NCI-H446 treated with DMSO at 0.1 percent for 48 hours (cell line): ENCODE results near the gene PKD1L1.
"Not testable (repeated sequence)": the region's sequence is repeated elsewhere in the genome, so short reads cannot be mapped to it uniquely, and the experiment has no call there.

ENCODE experiments used
- DNase-seq: peaks from one replicate; lab custom pipeline; 2025; lab: John Stamatoyannopoulos, UW

PKD1L1 gene

GRCh38 chr7:47765373-47765979 is 182.8 kb downstream of the PKD1L1 start:
- no peak for DNase-seq

GRCh38 chr7:47764746-47765145 is 183.5 kb downstream of the PKD1L1 start:
- no peak for DNase-seq

GRCh38 chr7:47763063-47763974 is 184.9 kb downstream of the PKD1L1 start:
- DNase-seq = no peak

- DNase-seq = no peak
Measured at GRCh38 chr7:47762746-47763062, 185.6 kb downstream of the PKD1L1 start.

- DNase-seq = no peak
Measured at GRCh38 chr7:47762207-47762606, 186.1 kb downstream of the PKD1L1 start.

GRCh38 chr7:47759056-47759706 is 189.1 kb downstream of the PKD1L1 start:
- DNase-seq = no peak

- no peak for DNase-seq
Measured at GRCh38 chr7:47758546-47758945, 189.7 kb downstream of the PKD1L1 start.

GRCh38 chr7:47757921-47758411 is 190.3 kb downstream of the PKD1L1 start:
- DNase-seq = no peak

- no peak for DNase-seq
Measured at GRCh38 chr7:47756636-47757035, 191.6 kb downstream of the PKD1L1 start.

- no peak for DNase-seq
Measured at GRCh38 chr7:47755248-47755647, 193.0 kb downstream of the PKD1L1 start.

GRCh38 chr7:47751724-47752123 is 196.5 kb downstream of the PKD1L1 start:
- not testable (repeated sequence) for DNase-seq

GRCh38 chr7:47751043-47751442 is 197.2 kb downstream of the PKD1L1 start:
- no peak for DNase-seq

- DNase-seq = no peak
Measured at GRCh38 chr7:47748041-47748440, 200.2 kb downstream of the PKD1L1 start.

GRCh38 chr7:47747160-47747559 is 201.1 kb downstream of the PKD1L1 start:
- no peak for DNase-seq

- no peak for DNase-seq
Measured at GRCh38 chr7:47746468-47746867, 201.8 kb downstream of the PKD1L1 start.

GRCh38 chr7:47744883-47745282 is 203.4 kb downstream of the PKD1L1 start:
- DNase-seq = no peak

GRCh38 chr7:47743965-47744591 is 204.2 kb downstream of the PKD1L1 start:
- DNase-seq = no peak

- no peak for DNase-seq
Measured at GRCh38 chr7:47741984-47742383, 206.3 kb downstream of the PKD1L1 start.

- no peak for DNase-seq
Measured at GRCh38 chr7:47739891-47740290, 208.4 kb downstream of the PKD1L1 start.

- DNase-seq = no peak
Measured at GRCh38 chr7:47739301-47739875, 208.9 kb downstream of the PKD1L1 start.

GRCh38 chr7:47738563-47739166 is 209.6 kb downstream of the PKD1L1 start:
- no peak for DNase-seq

- no peak for DNase-seq
Measured at GRCh38 chr7:47737601-47738000, 210.7 kb downstream of the PKD1L1 start.
